ENCODE data around the gene CAMK4.
"Not testable (repeated sequence)": the region's sequence is repeated elsewhere in the genome, so short reads cannot be mapped to it uniquely, and the experiment has no call there.

Gene CAMK4

DNA sequence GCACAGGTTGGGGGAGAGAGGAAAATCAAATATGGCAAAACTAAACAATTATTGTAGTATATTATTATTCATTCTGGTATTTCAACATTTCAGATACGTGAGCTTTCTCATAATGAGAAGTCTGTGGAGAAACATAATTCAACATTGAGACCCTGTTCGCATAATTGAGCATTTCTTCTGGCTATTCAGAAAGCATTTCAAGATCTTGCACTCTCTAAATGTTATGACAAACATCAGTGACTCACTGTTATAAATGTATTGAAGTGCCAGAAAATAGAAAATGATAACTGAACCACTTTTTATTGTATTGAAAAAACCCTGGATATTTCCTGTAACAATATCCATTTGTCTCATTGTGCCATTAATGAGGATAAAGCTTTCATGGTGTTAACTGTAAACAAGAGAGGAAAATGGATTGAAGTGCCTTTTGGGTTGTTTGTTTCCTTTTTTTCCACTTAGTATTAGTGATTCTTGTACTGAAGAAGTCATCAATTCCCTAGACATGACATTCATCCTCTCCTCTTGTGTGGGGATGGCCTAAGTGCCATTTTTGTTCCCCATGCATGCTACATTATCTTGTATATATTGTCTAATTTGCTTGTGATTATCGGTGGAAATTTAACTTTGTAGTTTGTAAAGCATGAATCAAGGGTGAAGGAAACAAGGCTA lies 124.6 kb downstream of the CAMK4 start:
- H3K27me3 Mint-ChIP-seq (ENCODE audit: low read depth), result no peaks in the 10 kb centered on the region
- H3K36me3 Mint-ChIP-seq (ENCODE audit: low read depth), result no peaks in the 10 kb centered on the region
- no peaks in the 10 kb centered on the region for H3K4me1 Mint-ChIP-seq
- no peak overlapping the region for H3K4me3 Mint-ChIP-seq
- no peak overlapping the region for H3K27ac Mint-ChIP-seq
- no peaks in the 10 kb centered on the region for H3K9me3 Mint-ChIP-seq
- TF ChIP-seq, protein P1, sequence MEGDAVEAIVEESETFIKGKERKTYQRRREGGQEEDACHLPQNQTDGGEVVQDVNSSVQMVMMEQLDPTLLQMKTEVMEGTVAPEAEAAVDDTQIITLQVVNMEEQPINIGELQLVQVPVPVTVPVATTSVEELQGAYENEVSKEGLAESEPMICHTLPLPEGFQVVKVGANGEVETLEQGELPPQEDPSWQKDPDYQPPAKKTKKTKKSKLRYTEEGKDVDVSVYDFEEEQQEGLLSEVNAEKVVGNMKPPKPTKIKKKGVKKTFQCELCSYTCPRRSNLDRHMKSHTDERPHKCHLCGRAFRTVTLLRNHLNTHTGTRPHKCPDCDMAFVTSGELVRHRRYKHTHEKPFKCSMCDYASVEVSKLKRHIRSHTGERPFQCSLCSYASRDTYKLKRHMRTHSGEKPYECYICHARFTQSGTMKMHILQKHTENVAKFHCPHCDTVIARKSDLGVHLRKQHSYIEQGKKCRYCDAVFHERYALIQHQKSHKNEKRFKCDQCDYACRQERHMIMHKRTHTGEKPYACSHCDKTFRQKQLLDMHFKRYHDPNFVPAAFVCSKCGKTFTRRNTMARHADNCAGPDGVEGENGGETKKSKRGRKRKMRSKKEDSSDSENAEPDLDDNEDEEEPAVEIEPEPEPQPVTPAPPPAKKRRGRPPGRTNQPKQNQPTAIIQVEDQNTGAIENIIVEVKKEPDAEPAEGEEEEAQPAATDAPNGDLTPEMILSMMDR (IDR thresholded peaks at IDR 0.05; ENCODE audit: unreplicated experiment in 3 of 3), result no peak

DNA sequence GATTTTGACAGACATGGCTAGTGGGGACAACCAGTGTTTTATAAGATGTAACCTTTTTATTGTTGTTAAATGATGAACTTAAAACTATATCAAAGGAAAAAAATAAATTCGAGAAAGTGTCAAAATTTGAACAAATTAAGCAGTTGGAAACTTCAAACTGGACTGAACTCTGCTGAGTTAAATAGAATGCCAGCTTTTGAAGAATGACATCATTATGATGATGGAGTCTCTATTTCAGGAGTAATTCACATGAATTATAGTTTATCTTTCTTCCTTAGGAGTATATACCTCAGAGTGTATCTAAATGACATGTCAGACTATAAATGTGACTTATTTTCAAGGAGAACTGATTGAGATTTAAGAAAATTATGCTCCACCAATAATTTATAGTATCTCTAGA lies 125.2 kb downstream of the CAMK4 start:
- no peaks in the 10 kb centered on the region for H3K27me3 Mint-ChIP-seq (ENCODE audit: low read depth)
- no peaks in the 10 kb centered on the region for H3K36me3 Mint-ChIP-seq (ENCODE audit: low read depth)
- no peaks in the 10 kb centered on the region for H3K9me3 Mint-ChIP-seq
- no peak overlapping the region for H3K4me3 Mint-ChIP-seq
- TF ChIP-seq, protein P1 (IDR thresholded peaks at IDR 0.05; ENCODE audit: unreplicated experiment in 3 of 3), result no peak
- no peak overlapping the region for H3K27ac Mint-ChIP-seq
- H3K4me1 Mint-ChIP-seq, result no peaks in the 10 kb centered on the region

GRCh38 chr5:111353035-111353434 lies 128.9 kb downstream of the CAMK4 start:
- Mint-ChIP-seq H3K36me3 (ENCODE audit: low read depth) (no peaks in the 10 kb centered on the region), H3K4me3 (no peak overlapping the region), H3K27me3 (ENCODE audit: low read depth) (no peaks in the 10 kb centered on the region), H3K4me1 (no peaks in the 10 kb centered on the region), H3K27ac (no peak overlapping the region), H3K9me3 (no peaks in the 10 kb centered on the region)
- TF ChIP-seq, protein P1 (IDR thresholded peaks at IDR 0.05; ENCODE audit: unreplicated experiment in 3 of 3), result no peak

GRCh38 chr5:111358726-111359125 lies 134.5 kb downstream of the CAMK4 start:
- not testable (repeated sequence) for H3K9me3 Mint-ChIP-seq; H3K27ac Mint-ChIP-seq; H3K4me1 Mint-ChIP-seq; H3K4me3 Mint-ChIP-seq; H3K27me3 Mint-ChIP-seq (ENCODE audit: low read depth); H3K36me3 Mint-ChIP-seq (ENCODE audit: low read depth)

DNA sequence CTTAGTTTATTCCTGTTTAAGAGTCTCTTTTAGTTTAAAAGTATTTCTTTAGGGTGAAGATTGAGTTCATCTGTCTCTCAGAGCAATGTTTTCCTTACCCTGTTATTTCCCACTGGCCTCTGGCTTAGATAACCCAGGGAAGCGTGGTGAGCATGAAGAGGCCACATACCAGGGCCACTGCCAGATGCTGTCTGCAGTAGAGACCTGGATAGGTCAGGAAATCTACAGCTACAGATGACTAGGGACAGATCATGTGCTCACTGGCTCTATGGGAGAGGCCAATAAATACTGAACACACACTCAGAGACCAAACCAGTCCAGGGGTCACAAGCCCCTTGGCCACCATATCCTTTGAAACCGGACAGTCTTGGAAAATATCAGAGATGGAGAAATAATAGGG lies 136.0 kb downstream of the CAMK4 start:
- no peaks in the 10 kb centered on the region for H3K36me3 Mint-ChIP-seq (ENCODE audit: low read depth)
- H3K4me1 Mint-ChIP-seq, result no peaks in the 10 kb centered on the region
- TF ChIP-seq, protein P1 (IDR thresholded peaks at IDR 0.05; ENCODE audit: unreplicated experiment in 3 of 3), result no peak
- H3K4me3 Mint-ChIP-seq, result no peak overlapping the region
- H3K27me3 Mint-ChIP-seq (ENCODE audit: low read depth), result no peaks in the 10 kb centered on the region
- H3K27ac Mint-ChIP-seq, result no peak overlapping the region
- no peaks in the 10 kb centered on the region for H3K9me3 Mint-ChIP-seq

DNA sequence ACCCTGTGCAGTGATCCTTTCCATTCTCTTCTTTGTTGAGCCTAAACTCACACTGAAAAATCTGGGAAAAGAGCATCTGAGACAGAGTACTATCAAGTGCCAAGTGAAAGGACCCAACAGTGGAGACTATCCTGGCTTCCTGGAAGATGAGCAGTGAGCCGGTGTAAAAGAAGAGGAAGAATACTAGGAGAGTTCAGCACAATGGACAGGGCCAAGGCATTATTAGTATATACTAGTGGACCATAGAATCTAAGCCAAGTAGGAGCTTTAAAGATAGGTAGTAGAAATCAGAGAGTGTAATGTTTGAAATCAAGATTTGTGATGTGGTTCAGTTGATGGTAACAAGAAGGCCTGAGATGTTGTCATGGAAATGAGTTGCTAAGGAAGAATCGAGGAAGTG lies 140.8 kb downstream of the CAMK4 start:
- no peak overlapping the region for H3K4me3 Mint-ChIP-seq
- no peaks in the 10 kb centered on the region for H3K36me3 Mint-ChIP-seq (ENCODE audit: low read depth)
- H3K27me3 Mint-ChIP-seq (ENCODE audit: low read depth), result no peaks in the 10 kb centered on the region
- TF ChIP-seq, protein P1 (IDR thresholded peaks at IDR 0.05; ENCODE audit: unreplicated experiment in 3 of 3), result no peak
- no peaks in the 10 kb centered on the region for H3K9me3 Mint-ChIP-seq
- no peaks in the 10 kb centered on the region for H3K4me1 Mint-ChIP-seq
- H3K27ac Mint-ChIP-seq, result no peak overlapping the region
